IPS DF 6.9 (cell line): ENCODE results near the gene LIG3.
"Not testable (repeated sequence)": the region's sequence is repeated elsewhere in the genome, so short reads cannot be mapped to it uniquely, and the experiment has no call there.

Source experiments
- DNase-seq: peaks from one replicate; pipeline ENCODE4 v3.0.0-alpha.2; 2013; ENCODE audit warnings: low read depth, low spot score
- H3K27ac ChIP-seq: one replicate; pipeline ENCODE4 v1.5.1; 2013; ENCODE audit warnings: low read length, control low read depth
- H3K27me3 ChIP-seq: 2 replicates; pipeline ENCODE4 v1.6.1; 2013; ENCODE audit warnings: mild to moderate bottlenecking, low read length; ENCODE audit not compliant: control insufficient read depth, insufficient read depth
- H3K36me3 ChIP-seq: 2 replicates; pipeline ENCODE4 v1.6.1; 2013; ENCODE audit warnings: low read length; ENCODE audit not compliant: control insufficient read depth, insufficient read depth
- H3K4me1 ChIP-seq: 2 replicates; pipeline ENCODE4 v1.6.1; 2013; ENCODE audit warnings: low read length; ENCODE audit not compliant: control insufficient read depth, insufficient read depth
- H3K4me3 ChIP-seq: 2 replicates; pipeline ENCODE4 v1.5.1; 2013; ENCODE audit warnings: mild to moderate bottlenecking, low read length
- H3K9me3 ChIP-seq: 2 replicates; pipeline ENCODE4 v1.6.1; 2013; ENCODE audit warnings: low read length, inconsistent platforms; ENCODE audit not compliant: control insufficient read depth, insufficient read depth
- WGBS: extraction: QIAGEN DNeasy Blood & Tissue Kit; methylation state at CpG from one replicate; pipeline ENCODE4 v1.1.7; 2013; ENCODE audit warnings: mixed read lengths, missing lambda C conversion rate; ENCODE audit not compliant: insufficient read length, insufficient coverage; 5-methylcytosine and 5-hydroxymethylcytosine counted together

Gene LIG3

GRCh38 chr17:35041390-35041789 is 61.1 kb downstream of the LIG3 start:
- no peaks in the 10 kb centered on the region for H3K9me3 ChIP-seq
- no peaks in the 10 kb centered on the region for H3K4me1 ChIP-seq
- no peaks in the 10 kb centered on the region for H3K36me3 ChIP-seq
- DNase-seq = no peak
- no peak overlapping the region for H3K27ac ChIP-seq
- H3K4me3 ChIP-seq = no peak overlapping the region
- no CpG with 5 or more reads among the region's 7 CpGs for WGBS
- no peaks in the 10 kb centered on the region for H3K27me3 ChIP-seq

- WGBS = no CpG with 5 or more reads among the region's 8 CpGs
- Histone ChIP-seq H3K4me1 (no peaks in the 10 kb centered on the region), H3K9me3 (no peaks in the 10 kb centered on the region), H3K27ac (no peak overlapping the region), H3K36me3 (no peaks in the 10 kb centered on the region), H3K27me3 (no peaks in the 10 kb centered on the region), H3K4me3 (no peak overlapping the region)
- no peak for DNase-seq
Observed at GRCh38 chr17:35044181-35044580, 63.9 kb downstream of the LIG3 start.

- H3K27me3 ChIP-seq, H3K4me3 ChIP-seq, H3K4me1 ChIP-seq, DNase-seq, H3K9me3 ChIP-seq, H3K27ac ChIP-seq, H3K36me3 ChIP-seq: not testable (repeated sequence)
- whole genome bisulfite sequencing = no CpG with 5 or more reads among the region's 13 CpGs
Observed at GRCh38 chr17:35045458-35045979, 65.2 kb downstream of the LIG3 start.

GRCh38 chr17:35046245-35046644 is 65.9 kb downstream of the LIG3 start:
- no peak overlapping the region for H3K27ac ChIP-seq
- no peaks in the 10 kb centered on the region for H3K36me3 ChIP-seq
- no peaks in the 10 kb centered on the region for H3K4me1 ChIP-seq
- H3K27me3 ChIP-seq = no peaks in the 10 kb centered on the region
- no CpG with 5 or more reads among the region's 4 CpGs for WGBS
- H3K4me3 ChIP-seq = no peak overlapping the region
- H3K9me3 ChIP-seq = no peaks in the 10 kb centered on the region
- DNase-seq = no peak

GRCh38 chr17:35046740-35047283 is 66.5 kb downstream of the LIG3 start:
- no peak for DNase-seq
- H3K27ac ChIP-seq = no peak overlapping the region
- no peaks in the 10 kb centered on the region for H3K27me3 ChIP-seq
- no peaks in the 10 kb centered on the region for H3K36me3 ChIP-seq
- H3K4me1 ChIP-seq = no peaks in the 10 kb centered on the region
- no peaks in the 10 kb centered on the region for H3K9me3 ChIP-seq
- H3K4me3 ChIP-seq = no peak overlapping the region
- no CpG with 5 or more reads among the region's 5 CpGs for WGBS

- Histone ChIP-seq H3K27ac (no peak overlapping the region), H3K4me3 (no peak overlapping the region), H3K36me3 (no peaks in the 10 kb centered on the region), H3K9me3 (no peaks in the 10 kb centered on the region), H3K4me1 (no peaks in the 10 kb centered on the region; the same call in 1 of the 2 replicates), H3K27me3 (no peaks in the 10 kb centered on the region)
- no CpG with 5 or more reads among the region's 3 CpGs for WGBS
- no peak for DNase-seq
Observed at GRCh38 chr17:35048685-35049379, 68.5 kb downstream of the LIG3 start.

- no CpG with 5 or more reads among the region's 2 CpGs for WGBS
- H3K9me3 ChIP-seq = no peaks in the 10 kb centered on the region
- no peaks in the 10 kb centered on the region for H3K27me3 ChIP-seq
- H3K36me3 ChIP-seq = no peaks in the 10 kb centered on the region
- H3K4me3 ChIP-seq = no peak overlapping the region
- no peak for DNase-seq
- no peak overlapping the region for H3K27ac ChIP-seq
- no peaks in the 10 kb centered on the region; the same call in 1 of the 2 replicates for H3K4me1 ChIP-seq
Observed at GRCh38 chr17:35050170-35050569, 69.9 kb downstream of the LIG3 start.

- H3K27ac ChIP-seq = no peak overlapping the region
- no CpG with 5 or more reads among the region's 2 CpGs for WGBS
- H3K9me3 ChIP-seq = no peaks in the 10 kb centered on the region
- no peak for DNase-seq
- H3K27me3 ChIP-seq = no peaks in the 10 kb centered on the region
- no peaks in the 10 kb centered on the region; the same call in 1 of the 2 replicates for H3K4me1 ChIP-seq
- no peaks in the 10 kb centered on the region for H3K36me3 ChIP-seq
- H3K4me3 ChIP-seq = no peak overlapping the region
Observed at GRCh38 chr17:35051183-35051578, 70.9 kb downstream of the LIG3 start.

GRCh38 chr17:35051579-35052240 is 71.4 kb downstream of the LIG3 start:
- no peaks in the 10 kb centered on the region for H3K27me3 ChIP-seq
- no peak overlapping the region for H3K27ac ChIP-seq
- no peaks in the 10 kb centered on the region; the same call in 1 of the 2 replicates for H3K4me1 ChIP-seq
- H3K9me3 ChIP-seq = no peaks in the 10 kb centered on the region
- no peak for DNase-seq
- no peaks in the 10 kb centered on the region for H3K36me3 ChIP-seq
- no peak overlapping the region for H3K4me3 ChIP-seq
- no CpG with 5 or more reads among the region's 6 CpGs for WGBS

GRCh38 chr17:35052241-35052610 is 71.9 kb downstream of the LIG3 start:
- DNase-seq = no peak
- Histone ChIP-seq H3K36me3 (no peaks in the 10 kb centered on the region), H3K27ac (no peak overlapping the region), H3K9me3 (no peaks in the 10 kb centered on the region), H3K27me3 (no peaks in the 10 kb centered on the region), H3K4me1 (no peaks in the 10 kb centered on the region; the same call in 1 of the 2 replicates), H3K4me3 (no peak overlapping the region)
